ENCODE results near the gene DEFB112.

DNA sequence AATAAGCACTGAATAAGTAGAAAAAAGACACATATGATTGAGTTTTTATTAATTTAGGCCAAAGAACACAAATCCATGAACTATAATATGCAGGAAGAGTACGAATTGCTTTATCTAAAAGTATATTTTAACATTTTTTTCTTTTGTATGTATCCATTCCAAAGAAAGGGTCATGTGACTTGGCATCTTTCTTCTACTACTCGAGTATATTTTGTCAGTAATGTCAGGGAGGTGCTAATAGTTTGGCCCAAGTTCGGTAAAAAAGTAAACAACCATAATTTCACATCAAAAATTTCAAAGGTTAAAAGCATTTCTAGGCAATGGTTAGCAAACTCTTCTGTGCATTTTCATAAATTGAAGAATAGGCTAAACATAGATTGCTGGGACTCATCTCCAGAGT is 46.6 kb downstream of the DEFB112 start:
- TF ChIP-seq GATA2 (IDR thresholded peaks at IDR 0.05; ENCODE audit: low read depth, low read length) (no peak), GATA3 (IDR thresholded peaks at IDR 0.05; ENCODE audit: low read depth, low read length) (no peak)
